H1 (cell line): Measurements from ENCODE around the gene KCND1. TPM values are rescaled to one million over a fixed set of nuclear protein-coding genes. Genes with fewer than 3 reads are reported as not detected.

Experiments
- CTCF ChIA-PET: fragments of 300-600 bp; sonication (Branson Sonifier 250); formaldehyde crosslinking; loops from one replicate; lab custom pipeline; 2021; ENCODE audit not compliant: partially characterized antibody; lab: Charles Lee
- POLR2A ChIA-PET: fragments of 300-600 bp; sonication (Branson Sonifier 250); formaldehyde crosslinking; loops from one replicate; lab custom pipeline; 2021; ENCODE audit warnings: inconsistent platforms; ENCODE audit not compliant: partially characterized antibody; lab: Charles Lee
- DNase-seq, 2 experiments: peaks; one replicate each; pipeline versions ENCODE4 v3.0.0 to v3.0.0-alpha.2; 2010 to 2022; ENCODE audit warnings: low spot score in 2 of 2, low read depth in 1 of 2, mixed read lengths in 1 of 2
- FAIRE-seq: peaks from 2 replicates; lab custom pipeline; 2011; peaks lifted over from hg19 to GRCh38; lab: Jason Lieb, UNC
- H2AFZ ChIP-seq: 2 replicates; pipeline ENCODE4 v1.8.1; 2012; ENCODE audit warnings: low read length, inconsistent platforms
- H2AK5ac ChIP-seq: 2 replicates; pipeline ENCODE4 v1.6.1; 2013; ENCODE audit warnings: low read depth, low read length
- H2BK120ac ChIP-seq: replicated peaks from 2 replicates; pipeline ENCODE3; 2013; ENCODE audit warnings: low read depth, low read length, inconsistent platforms
- H2BK12ac ChIP-seq: 2 replicates; pipeline ENCODE4 v1.6.1; 2013; ENCODE audit warnings: low read depth, low read length
- H2BK15ac ChIP-seq: 2 replicates; pipeline ENCODE4 v1.6.1; 2013; ENCODE audit warnings: low read length
- H2BK20ac ChIP-seq: 2 replicates; pipeline ENCODE4 v1.6.1; 2013; ENCODE audit warnings: low read length
- H2BK5ac ChIP-seq: 2 replicates; pipeline ENCODE4 v1.6.1; 2013; ENCODE audit warnings: low read depth, low read length
- H3K14ac ChIP-seq: 2 replicates; pipeline ENCODE4 v1.6.1; 2013; ENCODE audit warnings: inconsistent platforms; ENCODE audit not compliant: insufficient read length
- H3K18ac ChIP-seq: 2 replicates; pipeline ENCODE4 v1.6.1; 2013; ENCODE audit warnings: low read length; ENCODE audit errors: extremely low read depth
- H3K23ac ChIP-seq: 2 replicates; pipeline ENCODE4 v1.6.1; 2013; ENCODE audit warnings: inconsistent platforms; ENCODE audit not compliant: insufficient read length
- H3K23me2 ChIP-seq: 2 replicates; pipeline ENCODE4 v1.6.1; 2013; ENCODE audit warnings: low read depth, low read length
- H3K27ac ChIP-seq: 2 replicates; pipeline ENCODE4 v1.6.1; 2011; ENCODE audit warnings: low read depth, low read length, inconsistent platforms
- H3K27me3 ChIP-seq, 4 experiments: replicated peaks in 1 of 4; 1 replicate in 1 of 4; 2 replicates in 3 of 4; pipeline versions ENCODE4 v1.6.1 to v1.8.1; 2011 to 2013; ENCODE audit warnings: low read length in 3 of 4, mild to moderate bottlenecking in 3 of 4, inconsistent platforms in 2 of 4, mixed read lengths in 2 of 4, moderate library complexity in 1 of 4; ENCODE audit not compliant: control insufficient read depth in 3 of 4, insufficient read depth in 3 of 4; ENCODE audit errors: extremely low read depth in 1 of 4
- H3K36me3 ChIP-seq, 4 experiments: 2 replicates each; pipeline versions ENCODE4 v1.6.1 to v1.8.1; 2011 to 2013; ENCODE audit warnings: mild to moderate bottlenecking in 4 of 4, low read length in 3 of 4, moderate library complexity in 2 of 4, control low read depth in 1 of 4, inconsistent platforms in 1 of 4; ENCODE audit not compliant: insufficient read depth in 4 of 4, control insufficient read depth in 2 of 4
- H3K4ac ChIP-seq: replicated peaks from 2 replicates; pipeline ENCODE3; 2013; ENCODE audit warnings: low read length, low read depth, mixed read lengths, inconsistent platforms; ENCODE audit not compliant: insufficient read length
- H3K4me1 ChIP-seq, 4 experiments: replicated peaks in 1 of 4; 1 replicate in 1 of 4; 2 replicates in 3 of 4; pipeline versions ENCODE4 v1.6.1 to v1.8.1; 2011 to 2013; ENCODE audit warnings: low read length in 3 of 4, inconsistent platforms in 2 of 4, mixed read lengths in 1 of 4; ENCODE audit not compliant: insufficient read depth in 4 of 4, control insufficient read depth in 3 of 4
- H3K4me2 ChIP-seq, 2 experiments: 2 replicates each; pipeline versions ENCODE4 v1.6.1 to v1.8.1; 2011 to 2013; ENCODE audit warnings: low read depth in 2 of 2, low read length in 2 of 2, control low read depth in 1 of 2, inconsistent platforms in 1 of 2, mild to moderate bottlenecking in 1 of 2; ENCODE audit not compliant: insufficient read depth in 1 of 2
- H3K4me3 ChIP-seq, 4 experiments: fragments of 200-600, 300-600 bp in 1 of 4; sonication (generic), shearing (Covaris generic), sonication (Bioruptor Twin) in 1 of 4; 2 replicates each; pipeline versions ENCODE4 v1.5.1 to v1.8.1; 2011 to 2016; ENCODE audit warnings: low read length in 4 of 4, low read depth in 3 of 4, control low read depth in 2 of 4, inconsistent platforms in 2 of 4, mild to moderate bottlenecking in 2 of 4, mixed read lengths in 1 of 4, moderate library complexity in 1 of 4; ENCODE audit not compliant: insufficient read depth in 2 of 4; ENCODE audit errors: extremely low read depth in 1 of 4
- H3K56ac ChIP-seq: replicated peaks from 2 replicates; pipeline ENCODE3; 2013; ENCODE audit warnings: low read depth, mild to moderate bottlenecking, mixed read lengths, low read length, inconsistent platforms; ENCODE audit not compliant: insufficient read length
- H3K79me1 ChIP-seq: 2 replicates; pipeline ENCODE4 v1.6.1; 2013; ENCODE audit warnings: low read depth, low read length, control low read depth
- H3K79me2 ChIP-seq, 2 experiments: 2 replicates each; pipeline versions ENCODE4 v1.6.1 to v1.8.1; 2012 to 2013; ENCODE audit warnings: low read length in 2 of 2, mild to moderate bottlenecking in 2 of 2, inconsistent platforms in 1 of 2; ENCODE audit not compliant: insufficient read depth in 2 of 2, control insufficient read depth in 1 of 2
- H3K9ac ChIP-seq, 4 experiments: replicated peaks in 1 of 4; 1 replicate in 1 of 4; 2 replicates in 3 of 4; pipeline versions ENCODE4 v1.6.1 to v1.8.1; 2011 to 2013; ENCODE audit warnings: low read depth in 3 of 4, low read length in 3 of 4, control low read depth in 2 of 4, mild to moderate bottlenecking in 2 of 4, moderate library complexity in 2 of 4, inconsistent platforms in 1 of 4; ENCODE audit errors: extremely low read depth in 1 of 4
- H3K9me3 ChIP-seq, 2 experiments: 2 replicates each; pipeline versions ENCODE4 v1.6.1 to v1.8.1; 2012 to 2013; ENCODE audit warnings: mild to moderate bottlenecking in 2 of 2, moderate library complexity in 2 of 2, control low read depth in 1 of 2, inconsistent platforms in 1 of 2, low read depth in 1 of 2, low read length in 1 of 2, mixed read lengths in 1 of 2; ENCODE audit not compliant: insufficient read depth in 2 of 2
- H4K20me1 ChIP-seq, 2 experiments: replicated peaks in 1 of 2; 2 replicates each; pipeline versions ENCODE3 to v1.8.1; 2011 to 2013; ENCODE audit warnings: inconsistent platforms in 2 of 2, low read length in 2 of 2, mild to moderate bottlenecking in 1 of 2; ENCODE audit not compliant: insufficient read depth in 2 of 2, control insufficient read depth in 1 of 2
- H4K5ac ChIP-seq: 2 replicates; pipeline ENCODE4 v1.6.1; 2013; ENCODE audit warnings: low read length, low read depth, mixed read lengths, inconsistent platforms; ENCODE audit not compliant: insufficient read length
- H4K8ac ChIP-seq: 2 replicates; pipeline ENCODE4 v1.8.0; 2013; ENCODE audit warnings: mild to moderate bottlenecking, moderate library complexity, low read length, inconsistent platforms; ENCODE audit not compliant: insufficient read depth; ENCODE audit errors: extremely low read depth
- H4K91ac ChIP-seq: replicated peaks from 2 replicates; pipeline ENCODE3; 2013; ENCODE audit warnings: low read length, mixed read lengths, inconsistent platforms; ENCODE audit not compliant: insufficient read length
- RXRA ChIP-seq: IDR thresholded peaks from 2 replicates; pipeline ENCODE4 v1.6.1; 2011; ENCODE audit warnings: low read depth, mild to moderate bottlenecking, low read length, moderate library complexity; ENCODE audit not compliant: insufficient read depth
- SIN3A ChIP-seq, 2 experiments: IDR thresholded peaks in 1 of 2; conservative IDR thresholded peaks in 1 of 2; 2 replicates each; pipeline ENCODE4 v1.6.1; 2011 to 2012; ENCODE audit warnings: low read length in 2 of 2, improper control_type of control experiment in 1 of 2, low read depth in 1 of 2, mild to moderate bottlenecking in 1 of 2
- SRF ChIP-seq: IDR thresholded peaks from 2 replicates; pipeline ENCODE4 v1.6.1; 2011; ENCODE audit warnings: mild to moderate bottlenecking, low read depth, low read length, moderate library complexity
- WGBS, 2 experiments: shearing (Covaris generic) in 1 of 2; methylation state at CpG; one replicate each; pipeline versions ENCODE4 v1.1.6 to v1.1.7; 2013 to 2015; ENCODE audit warnings: low lambda C conversion rate in 2 of 2, mixed read lengths in 2 of 2, inconsistent platforms in 1 of 2, low coverage in 1 of 2, missing lambda C conversion rate in 1 of 2; ENCODE audit not compliant: insufficient replicate concordance in 2 of 2, insufficient coverage in 1 of 2, insufficient read length in 1 of 2; ENCODE audit errors: extremely low coverage in 1 of 2, missing lambda C conversion rate in 1 of 2; 5-methylcytosine and 5-hydroxymethylcytosine counted together
- polyA plus RNA-seq, 7 experiments: library from polyadenylated mRNA; depleted of rRNA in 3 of 7; stranded (reverse) in 5 of 7; unstranded in 2 of 7; fragments of >200 nt in 5 of 7; fragments of 200-250 nt in 2 of 7; gene quantifications; 1 replicate in 5 of 7; 2 replicates in 1 of 7; 4 replicates in 1 of 7; pipeline versions ENCODE4 v1.2.1 to v1.2.3, GENCODE V29; 2011 to 2013; ENCODE audit warnings: missing spikeins in 2 of 7, mixed read lengths in 2 of 7
- total RNA-seq: library from RNA; stranded (reverse); fragmentation: NEBNext Ultra II Directional; extraction: Animal tissue kit (Norgen Biotek cat#: 25700); gene quantifications from 2 replicates; pipeline ENCODE4 v1.2.1, GENCODE V29; 2021

The KCND1 gene
- total and polyA plus RNA-seq, 2 of the 8 experiments (the other 6 are each of a cell fraction or from before 2014, with no cell fraction given): 3.1 to 6.8 TPM

- no peak overlapping the region for H3K18ac ChIP-seq
- H3K4me3 ChIP-seq: no peak overlapping the region
- H2AK5ac ChIP-seq: no peak overlapping the region
- CTCF ChIA-PET: interaction anchor here (1.2 kb wide), 1 partner anchor 70 kb away, joined by 3 read pairs; no protein-coding TSS in a partner anchor
- H3K27ac ChIP-seq: no peak overlapping the region
- peaks cover 0 to 5% (median 3%) of the 10 kb centered on the region in 4 experiments; a peak in 6 of 8 replicates for H3K36me3 ChIP-seq
- H2BK12ac ChIP-seq: no peak overlapping the region
- peaks cover 4% of the 10 kb centered on the region; the same call in 1 of the 2 replicates for H3K23me2 ChIP-seq
- no peak overlapping the region for H3K4ac ChIP-seq
- H3K14ac ChIP-seq: no peak overlapping the region
- H2BK20ac ChIP-seq: no peak overlapping the region
- no peak overlapping the region for H2BK120ac ChIP-seq
- no peaks in the 10 kb centered on the region for H3K27me3 ChIP-seq
- no peak overlapping the region for H4K91ac ChIP-seq
- no peak overlapping the region for H4K8ac ChIP-seq
- H3K9me3 ChIP-seq: no peaks in the 10 kb centered on the region
- H4K5ac ChIP-seq: no peak overlapping the region
- WGBS, 2 experiments: 93% methylated on average over 8 of the region's 28 CpGs; no CpG with 5 or more reads in 1 of the 2 experiments
- no peak overlapping the region for H3K9ac ChIP-seq
- H3K23ac ChIP-seq: no peak overlapping the region
- no peak overlapping the region for H2AFZ ChIP-seq
- H3K4me1 ChIP-seq: peaks cover 0 to 3% (median 0%) of the 10 kb centered on the region in 4 experiments; a peak in 1 of 7 replicates
- no peak overlapping the region for H2BK5ac ChIP-seq
- FAIRE-seq (no peak), DNase-seq (no peak)
- no peaks in the 10 kb centered on the region for H3K79me1 ChIP-seq
- H3K79me2 ChIP-seq: no peaks in the 10 kb centered on the region; a peak in 1 of 4 replicates
- H3K56ac ChIP-seq: no peak overlapping the region
- H4K20me1 ChIP-seq: peaks cover 1 to 2% of the 10 kb centered on the region in 2 experiments
- H2BK15ac ChIP-seq: no peak overlapping the region
- POLR2A ChIA-PET: interaction anchor here (1.0 to 9.0 kb wide), 3 partner anchors 12 to 66 kb away, joined by 3 to 70 read pairs (median 3); partner anchors contain the start of gene OTUD5
- no peak overlapping the region for H3K4me2 ChIP-seq
- TF ChIP-seq SRF (no peak), SIN3A (conservative IDR thresholded peaks at IDR 0.05 in 1 of 2, IDR thresholded peaks at IDR 0.05 in 1 of 2; ENCODE audit: low read depth in 1 of 2, low read length in 2 of 2) (no peak), RXRA (no peak)
Observed at GRCh38 chrX:48969471-48969870, 2.2 kb downstream of the KCND1 start.
